SK-N-SH treated with all-trans-retinoic acid at 6 μM for 48 hours (cell line): ENCODE measurements around the gene UBA6.

Experiments used
- ATAC-seq: fragments of 200-7000 bp; cut with Tn5 transposase; 3 replicates; pipeline ENCODE4 v1.9.1; 2020; ENCODE audit warnings: mild to moderate bottlenecking, moderate library complexity
- BACH2 ChIP-seq: fragments of 250-450 bp; sonication (Bioruptor Pico); IDR thresholded peaks from 2 replicates; pipeline ENCODE4 v1.9.0; 2021; ENCODE audit warnings: mild to moderate bottlenecking, borderline replicate concordance
- CSDC2 ChIP-seq: fragments of 250-450 bp; sonication (Bioruptor Pico); IDR thresholded peaks from 2 replicates; pipeline ENCODE4 v1.5.0; 2020; ENCODE audit warnings: mild to moderate bottlenecking, moderate library complexity
- ESRRG ChIP-seq: fragments of 250-450 bp; sonication (Bioruptor Pico); IDR thresholded peaks from 2 replicates; pipeline ENCODE4 v1.6.1; 2021; ENCODE audit warnings: mild to moderate bottlenecking
- GLIS3 ChIP-seq: fragments of 250-450 bp; sonication (Bioruptor Pico); IDR thresholded peaks from 2 replicates; pipeline ENCODE4 v1.5.0; 2020; ENCODE audit warnings: mild to moderate bottlenecking, moderate library complexity
- ISL1 ChIP-seq: fragments of 250-450 bp; sonication (Bioruptor Pico); IDR thresholded peaks from 2 replicates; pipeline ENCODE4 v2.1.2; 2022; ENCODE audit warnings: mild to moderate bottlenecking, moderate library complexity
- OSR1 ChIP-seq: fragments of 250-450 bp; sonication (Bioruptor Pico); IDR thresholded peaks from 2 replicates; pipeline ENCODE4 v1.8.0; 2022; ENCODE audit warnings: moderate library complexity, mild to moderate bottlenecking, inconsistent platforms
- PPARA ChIP-seq: fragments of 250-450 bp; sonication (Bioruptor Pico); IDR thresholded peaks from 2 replicates; pipeline ENCODE4 v1.5.0; 2020; ENCODE audit warnings: mild to moderate bottlenecking, borderline replicate concordance
- RARB ChIP-seq: fragments of 250-450 bp; sonication (Bioruptor Pico); IDR thresholded peaks from 2 replicates; pipeline ENCODE4 v1.8.0; 2021; ENCODE audit warnings: mild to moderate bottlenecking, moderate library complexity
- SNAI2 ChIP-seq: fragments of 250-450 bp; sonication (Bioruptor Pico); IDR thresholded peaks from 2 replicates; pipeline ENCODE4 v1.5.0; 2020; ENCODE audit warnings: mild to moderate bottlenecking, moderate library complexity
- TCF4 ChIP-seq: fragments of 250-450 bp; sonication (Bioruptor Pico); IDR thresholded peaks from 2 replicates; pipeline ENCODE4 v1.8.0; 2021; ENCODE audit warnings: mild to moderate bottlenecking, moderate library complexity, borderline replicate concordance
- TOX ChIP-seq: fragments of 250-450 bp; sonication (Bioruptor Pico); IDR thresholded peaks from 2 replicates; pipeline ENCODE4 v1.8.0; 2021; ENCODE audit warnings: mild to moderate bottlenecking, moderate library complexity, borderline replicate concordance
- ZC3H10 ChIP-seq: fragments of 250-450 bp; sonication (Bioruptor Pico); IDR thresholded peaks from 2 replicates; pipeline ENCODE4 v1.5.1; 2021; ENCODE audit warnings: mild to moderate bottlenecking, moderate library complexity
- ZFP3 ChIP-seq: fragments of 250-450 bp; sonication (Bioruptor Pico); IDR thresholded peaks from 2 replicates; pipeline ENCODE4 v1.5.0; 2020; ENCODE audit warnings: mild to moderate bottlenecking, moderate library complexity
- ZFP30 ChIP-seq: fragments of 450-650 bp; formaldehyde crosslinking; IDR thresholded peaks from 2 replicates; pipeline ENCODE4 v1.5.0; 2022; ENCODE audit warnings: mild to moderate bottlenecking, moderate library complexity
- ZNF565 ChIP-seq: fragments of 450-650 bp; formaldehyde crosslinking; conservative IDR thresholded peaks from 2 replicates; pipeline ENCODE4 v1.5.0; 2020; ENCODE audit warnings: low read depth, mild to moderate bottlenecking, moderate library complexity
- ZNF70 ChIP-seq: fragments of 450-650 bp; formaldehyde crosslinking; IDR thresholded peaks from 2 replicates; pipeline ENCODE4 v1.5.0; 2020; ENCODE audit warnings: mild to moderate bottlenecking, moderate library complexity
- ZNF8 ChIP-seq: fragments of 450-650 bp; formaldehyde crosslinking; IDR thresholded peaks from 2 replicates; pipeline ENCODE4 v1.5.0; 2020; ENCODE audit warnings: mild to moderate bottlenecking, moderate library complexity
- TF ChIP-seq, protein P1 (sequence below): fragments of 250-450 bp; sonication (Bioruptor Pico); IDR thresholded peaks from 2 replicates; pipeline ENCODE4 v1.8.0; 2020; ENCODE audit warnings: mild to moderate bottlenecking, moderate library complexity, borderline replicate concordance
- TF ChIP-seq, protein P2 (sequence below): fragments of 250-450 bp; sonication (Bioruptor Pico); IDR thresholded peaks from 2 replicates; pipeline ENCODE4 v1.5.0; 2020; ENCODE audit warnings: mild to moderate bottlenecking, moderate library complexity
- TF ChIP-seq, protein P3 (sequence below): fragments of 250-450 bp; sonication (Bioruptor Pico); IDR thresholded peaks from 2 replicates; pipeline ENCODE4 v1.8.0; 2021; ENCODE audit warnings: low read depth, mild to moderate bottlenecking, moderate library complexity, borderline replicate concordance
- TF ChIP-seq, protein P4 (sequence below): fragments of 250-450 bp; sonication (Bioruptor Pico); IDR thresholded peaks from 2 replicates; pipeline ENCODE4 v1.5.1; 2021; ENCODE audit warnings: mild to moderate bottlenecking, moderate library complexity

Gene UBA6

DNA sequence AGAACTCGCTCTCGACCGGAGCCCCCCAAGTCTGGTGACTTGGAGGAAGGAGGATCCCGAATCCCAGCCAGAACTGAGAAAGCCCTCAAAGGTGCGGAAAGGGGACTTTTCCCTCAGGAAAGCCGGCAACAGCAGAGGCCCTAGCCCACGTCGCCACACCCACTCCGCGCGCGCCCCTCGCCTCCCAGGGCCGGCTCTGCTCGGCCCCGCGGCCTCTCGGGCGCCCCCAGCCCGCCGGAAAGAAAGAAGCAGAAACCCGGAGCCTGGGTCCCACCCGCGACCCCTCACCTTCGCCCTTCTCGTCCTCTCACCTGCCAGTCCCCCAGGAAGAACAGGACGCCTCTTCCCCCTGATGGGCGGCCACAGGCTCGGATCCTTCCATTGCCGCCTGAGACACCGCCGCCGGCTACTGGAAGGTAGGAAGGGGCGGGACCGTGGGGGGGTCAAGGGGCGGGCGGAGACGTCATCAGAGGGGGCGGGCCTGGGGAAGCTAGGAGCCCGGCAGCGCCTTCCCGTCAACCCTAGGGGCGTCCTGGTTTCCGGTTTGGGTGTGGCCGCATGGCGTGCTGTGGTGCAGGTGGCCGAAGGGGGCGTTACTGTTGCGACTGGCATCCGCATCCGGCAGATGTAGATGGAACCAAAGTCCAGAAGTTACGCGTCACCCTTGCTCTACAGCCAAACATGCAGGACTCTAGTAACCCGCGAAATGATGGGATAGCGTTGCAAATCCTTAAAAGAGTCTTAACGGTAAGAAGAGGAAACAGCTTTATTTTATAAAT lies at the start of gene UBA6:
UBA6 (minus strand) TSS at position 418 of the 779 bp plus-strand sequence; CDS start at position 382, 36 bp downstream.
- TF ChIP-seq TOX (CRISPR knock-in tag) (no peak), ZNF8 (CRISPR knock-in tag) (no peak), ESRRG (CRISPR knock-in tag) (no peak), TCF4 (peak; percentile 45; the same call in 1 of the 2 replicates), SNAI2 (peak; percentile 47; the same call in 1 of the 2 replicates), GLIS3 (CRISPR knock-in tag) (0 out of 2 replicates have a peak, but pooled peaks have one; percentile 31), OSR1 (CRISPR knock-in tag) (no peak), ZC3H10 (no peak), ZNF565 (CRISPR knock-in tag) (no peak)
- TF ChIP-seq, protein P1, sequence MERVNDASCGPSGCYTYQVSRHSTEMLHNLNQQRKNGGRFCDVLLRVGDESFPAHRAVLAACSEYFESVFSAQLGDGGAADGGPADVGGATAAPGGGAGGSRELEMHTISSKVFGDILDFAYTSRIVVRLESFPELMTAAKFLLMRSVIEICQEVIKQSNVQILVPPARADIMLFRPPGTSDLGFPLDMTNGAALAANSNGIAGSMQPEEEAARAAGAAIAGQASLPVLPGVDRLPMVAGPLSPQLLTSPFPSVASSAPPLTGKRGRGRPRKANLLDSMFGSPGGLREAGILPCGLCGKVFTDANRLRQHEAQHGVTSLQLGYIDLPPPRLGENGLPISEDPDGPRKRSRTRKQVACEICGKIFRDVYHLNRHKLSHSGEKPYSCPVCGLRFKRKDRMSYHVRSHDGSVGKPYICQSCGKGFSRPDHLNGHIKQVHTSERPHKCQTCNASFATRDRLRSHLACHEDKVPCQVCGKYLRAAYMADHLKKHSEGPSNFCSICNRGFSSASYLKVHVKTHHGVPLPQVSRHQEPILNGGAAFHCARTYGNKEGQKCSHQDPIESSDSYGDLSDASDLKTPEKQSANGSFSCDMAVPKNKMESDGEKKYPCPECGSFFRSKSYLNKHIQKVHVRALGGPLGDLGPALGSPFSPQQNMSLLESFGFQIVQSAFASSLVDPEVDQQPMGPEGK (CRISPR knock-in tag), result no peak
- TF ChIP-seq, protein P2, sequence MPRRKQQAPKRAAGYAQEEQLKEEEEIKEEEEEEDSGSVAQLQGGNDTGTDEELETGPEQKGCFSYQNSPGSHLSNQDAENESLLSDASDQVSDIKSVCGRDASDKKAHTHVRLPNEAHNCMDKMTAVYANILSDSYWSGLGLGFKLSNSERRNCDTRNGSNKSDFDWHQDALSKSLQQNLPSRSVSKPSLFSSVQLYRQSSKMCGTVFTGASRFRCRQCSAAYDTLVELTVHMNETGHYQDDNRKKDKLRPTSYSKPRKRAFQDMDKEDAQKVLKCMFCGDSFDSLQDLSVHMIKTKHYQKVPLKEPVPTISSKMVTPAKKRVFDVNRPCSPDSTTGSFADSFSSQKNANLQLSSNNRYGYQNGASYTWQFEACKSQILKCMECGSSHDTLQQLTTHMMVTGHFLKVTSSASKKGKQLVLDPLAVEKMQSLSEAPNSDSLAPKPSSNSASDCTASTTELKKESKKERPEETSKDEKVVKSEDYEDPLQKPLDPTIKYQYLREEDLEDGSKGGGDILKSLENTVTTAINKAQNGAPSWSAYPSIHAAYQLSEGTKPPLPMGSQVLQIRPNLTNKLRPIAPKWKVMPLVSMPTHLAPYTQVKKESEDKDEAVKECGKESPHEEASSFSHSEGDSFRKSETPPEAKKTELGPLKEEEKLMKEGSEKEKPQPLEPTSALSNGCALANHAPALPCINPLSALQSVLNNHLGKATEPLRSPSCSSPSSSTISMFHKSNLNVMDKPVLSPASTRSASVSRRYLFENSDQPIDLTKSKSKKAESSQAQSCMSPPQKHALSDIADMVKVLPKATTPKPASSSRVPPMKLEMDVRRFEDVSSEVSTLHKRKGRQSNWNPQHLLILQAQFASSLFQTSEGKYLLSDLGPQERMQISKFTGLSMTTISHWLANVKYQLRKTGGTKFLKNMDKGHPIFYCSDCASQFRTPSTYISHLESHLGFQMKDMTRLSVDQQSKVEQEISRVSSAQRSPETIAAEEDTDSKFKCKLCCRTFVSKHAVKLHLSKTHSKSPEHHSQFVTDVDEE (CRISPR knock-in tag), result no peak
- ATAC-seq, result peak; percentile 96

DNA sequence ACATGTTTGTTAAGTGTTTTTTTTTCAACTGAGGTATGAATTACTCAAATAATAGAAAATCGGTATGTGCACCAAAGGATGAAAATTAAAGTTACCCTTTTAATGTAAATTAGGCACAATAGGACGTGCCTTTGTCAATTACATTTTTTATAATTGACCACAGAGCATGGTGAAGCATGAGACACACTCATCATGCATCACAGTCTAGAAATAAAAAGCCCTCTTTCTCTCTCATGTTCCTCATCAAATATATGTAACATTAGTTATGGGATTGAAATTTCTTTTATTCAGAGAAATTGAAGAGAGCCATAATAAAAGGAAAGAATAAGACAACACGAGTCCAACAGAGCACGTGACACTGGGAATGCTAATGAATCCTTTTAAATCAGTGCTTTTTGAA lies 49.7 kb upstream of the UBA6 start:
- ATAC-seq, result peak; percentile 49; the same call in 2 of the 3 replicates

DNA sequence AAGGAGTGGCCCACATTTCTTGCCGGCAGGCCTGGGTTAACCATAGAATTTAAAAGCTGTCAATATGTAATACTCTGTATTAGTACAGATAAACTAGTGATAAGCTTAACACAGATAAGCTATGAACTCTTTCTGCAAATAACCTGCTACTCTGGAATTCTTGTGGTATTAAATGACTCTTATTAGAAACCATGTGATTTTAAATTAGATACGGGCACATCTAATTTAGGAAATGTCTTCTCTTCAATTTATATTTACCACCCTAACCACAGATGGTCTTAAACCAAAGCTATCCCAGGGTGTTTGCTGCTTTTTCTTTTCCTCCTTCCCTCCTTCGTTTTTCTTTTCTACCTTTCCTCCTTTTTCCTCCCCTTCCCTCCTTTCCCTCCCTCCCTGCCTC lies 48.3 kb upstream of the UBA6 start:
- TF ChIP-seq BACH2 (CRISPR knock-in tag) (no peak), ESRRG (CRISPR knock-in tag) (no peak), RARB (no peak)
- no peak for ATAC-seq

More for the DNA sequence above, 49.7 kb upstream of the UBA6 start:
- TF ChIP-seq, protein P3, sequence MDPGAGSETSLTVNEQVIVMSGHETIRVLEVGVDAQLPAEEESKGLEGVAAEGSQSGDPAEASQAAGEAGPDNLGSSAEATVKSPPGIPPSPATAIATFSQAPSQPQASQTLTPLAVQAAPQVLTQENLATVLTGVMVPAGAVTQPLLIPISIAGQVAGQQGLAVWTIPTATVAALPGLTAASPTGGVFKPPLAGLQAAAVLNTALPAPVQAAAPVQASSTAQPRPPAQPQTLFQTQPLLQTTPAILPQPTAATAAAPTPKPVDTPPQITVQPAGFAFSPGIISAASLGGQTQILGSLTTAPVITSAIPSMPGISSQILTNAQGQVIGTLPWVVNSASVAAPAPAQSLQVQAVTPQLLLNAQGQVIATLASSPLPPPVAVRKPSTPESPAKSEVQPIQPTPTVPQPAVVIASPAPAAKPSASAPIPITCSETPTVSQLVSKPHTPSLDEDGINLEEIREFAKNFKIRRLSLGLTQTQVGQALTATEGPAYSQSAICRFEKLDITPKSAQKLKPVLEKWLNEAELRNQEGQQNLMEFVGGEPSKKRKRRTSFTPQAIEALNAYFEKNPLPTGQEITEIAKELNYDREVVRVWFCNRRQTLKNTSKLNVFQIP (CRISPR knock-in tag), result no peak
- no peak for TF ChIP-seq ISL1 (CRISPR knock-in tag)

DNA sequence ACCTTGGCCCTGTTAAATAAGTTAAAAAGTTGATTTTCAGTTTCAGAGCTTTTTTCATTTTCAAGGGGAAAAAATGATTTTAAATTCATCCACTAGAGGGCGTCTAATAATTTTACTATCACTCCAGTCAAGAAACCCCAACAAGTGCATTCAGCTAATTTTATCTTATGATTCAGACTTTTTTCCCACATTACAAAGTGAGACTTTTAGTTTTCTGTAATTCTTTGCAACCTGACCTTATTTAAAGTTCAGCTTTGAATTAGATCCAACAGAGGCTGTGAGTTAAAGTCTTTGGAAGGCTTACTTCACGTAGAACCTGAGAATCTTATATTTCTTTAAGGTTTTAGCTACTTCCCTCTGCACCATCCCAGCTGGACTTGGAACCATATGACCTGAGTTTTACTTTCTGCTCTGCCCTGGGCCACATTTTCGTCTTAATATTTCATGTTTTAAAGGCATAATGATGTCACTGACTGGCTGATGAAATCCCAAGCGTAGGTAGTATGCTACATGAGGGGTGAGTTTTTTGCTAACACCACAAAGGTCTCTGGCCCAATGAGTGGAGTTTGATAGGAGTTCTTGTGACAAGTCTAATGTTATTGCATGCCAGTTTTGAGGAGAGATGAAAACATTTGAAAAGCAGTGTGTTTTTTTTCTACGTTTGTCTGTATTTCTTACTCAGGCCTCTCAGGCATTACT lies 46.0 kb upstream of the UBA6 start:
- no peak for TF ChIP-seq ZNF565 (CRISPR knock-in tag)
- TF ChIP-seq CSDC2 (CRISPR knock-in tag), result no peak
- no peak for TF ChIP-seq GLIS3 (CRISPR knock-in tag)
- no peak for TF ChIP-seq ZC3H10
- TF ChIP-seq TCF4, result no peak
- no peak for TF ChIP-seq ZNF70 (CRISPR knock-in tag)
- no peak for TF ChIP-seq PPARA (CRISPR knock-in tag)
- no peak for TF ChIP-seq OSR1 (CRISPR knock-in tag)
- TF ChIP-seq, protein P3 (CRISPR knock-in tag), result no peak
- no peak for TF ChIP-seq ZFP3 (CRISPR knock-in tag)
- no peak for TF ChIP-seq ZFP30 (CRISPR knock-in tag)
- no peak for TF ChIP-seq ZNF8 (CRISPR knock-in tag)
- TF ChIP-seq RARB, result no peak
- TF ChIP-seq SNAI2, result no peak
- TF ChIP-seq, protein P1 (CRISPR knock-in tag), result no peak
- no peak for TF ChIP-seq TOX (CRISPR knock-in tag)
- no peak for TF ChIP-seq BACH2 (CRISPR knock-in tag)
- TF ChIP-seq, protein P4, sequence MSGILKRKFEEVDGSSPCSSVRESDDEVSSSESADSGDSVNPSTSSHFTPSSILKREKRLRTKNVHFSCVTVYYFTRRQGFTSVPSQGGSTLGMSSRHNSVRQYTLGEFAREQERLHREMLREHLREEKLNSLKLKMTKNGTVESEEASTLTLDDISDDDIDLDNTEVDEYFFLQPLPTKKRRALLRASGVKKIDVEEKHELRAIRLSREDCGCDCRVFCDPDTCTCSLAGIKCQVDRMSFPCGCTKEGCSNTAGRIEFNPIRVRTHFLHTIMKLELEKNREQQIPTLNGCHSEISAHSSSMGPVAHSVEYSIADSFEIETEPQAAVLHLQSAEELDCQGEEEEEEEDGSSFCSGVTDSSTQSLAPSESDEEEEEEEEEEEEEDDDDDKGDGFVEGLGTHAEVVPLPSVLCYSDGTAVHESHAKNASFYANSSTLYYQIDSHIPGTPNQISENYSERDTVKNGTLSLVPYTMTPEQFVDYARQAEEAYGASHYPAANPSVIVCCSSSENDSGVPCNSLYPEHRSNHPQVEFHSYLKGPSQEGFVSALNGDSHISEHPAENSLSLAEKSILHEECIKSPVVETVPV (CRISPR knock-in tag), result no peak
- no peak; the same call in 2 of the 3 replicates for ATAC-seq
